GM12878 (cell line): ENCODE data around the gene HERC5. TPM values are rescaled to one million over a fixed set of nuclear protein-coding genes. Genes with fewer than 3 reads are reported as not detected.

Experiments
- ATAC-seq: fragments of 200-7000 bp; cut with Tn5 transposase; 3 replicates; pipeline ENCODE4 v1.9.1; 2020; ENCODE audit warnings: mild to moderate bottlenecking, moderate library complexity
- BruUV-seq: library from RNA; stranded (reverse); fragments of 400-500 nt; replicated peaks from 2 replicates; lab custom pipeline; 2021; lab: Mats Ljungman, UMichigan
- CTCF ChIA-PET: fragments of 300-600 bp; sonication (Branson Sonifier 250); formaldehyde crosslinking; extraction: SDS; loops from one replicate; lab custom pipeline; 2021; ENCODE audit warnings: inconsistent platforms; lab: Yijun Ruan, JAX
- POLR2A ChIA-PET: fragments of 350-600 bp; formaldehyde crosslinking; extraction: SDS; loops from one replicate; lab custom pipeline; 2021; ENCODE audit warnings: inconsistent platforms; lab: Charles Lee
- RAD21 ChIA-PET: fragments of 300-600 bp; sonication (Branson Sonifier 250); formaldehyde crosslinking; loops from one replicate; lab custom pipeline; 2023; ENCODE audit warnings: antibody characterized with exemption; ENCODE audit not compliant: unreplicated experiment; lab: Charles Lee
- SMC1A ChIA-PET: fragments of 300-600 bp; sonication (Branson Sonifier 250); formaldehyde crosslinking; loops from one replicate; lab custom pipeline; 2023; ENCODE audit not compliant: unreplicated experiment, uncharacterized antibody; lab: Charles Lee
- DNase-seq: peaks from one replicate; pipeline ENCODE4 v3.0.0-alpha.2; 2011; ENCODE audit warnings: low read depth, low spot score
- FAIRE-seq: peaks from 3 replicates; lab custom pipeline; 2011; peaks lifted over from hg19 to GRCh38; lab: Jason Lieb, UNC
- H2AFZ ChIP-seq: 2 replicates; pipeline ENCODE4 v1.6.0; 2011; ENCODE audit warnings: low read depth, low read length, control low read depth; ENCODE audit not compliant: control insufficient read depth
- H3K27ac ChIP-seq: 2 replicates; pipeline ENCODE4 v1.5.1; 2011; ENCODE audit warnings: control low read depth; ENCODE audit not compliant: control insufficient read depth, insufficient read depth
- H3K27me3 ChIP-seq, 2 experiments: replicated peaks in 1 of 2; 2 replicates each; pipeline versions ENCODE4 v1.6.0 to v1.6.1; 2011; ENCODE audit warnings: low read length in 1 of 2; ENCODE audit not compliant: control insufficient read depth in 2 of 2, insufficient read depth in 2 of 2
- H3K36me3 ChIP-seq, 2 experiments: 2 replicates each; pipeline ENCODE4 v1.5.1; 2011; ENCODE audit warnings: low read length in 1 of 2; ENCODE audit not compliant: control insufficient read depth in 2 of 2, insufficient read depth in 2 of 2
- H3K4me1 ChIP-seq: 2 replicates; pipeline ENCODE4 v1.6.1; 2011; ENCODE audit warnings: mild to moderate bottlenecking, low read length, moderate library complexity, mixed read lengths; ENCODE audit not compliant: control insufficient read depth, insufficient read depth
- H3K4me2 ChIP-seq: 2 replicates; pipeline ENCODE4 v1.6.0; 2011; ENCODE audit warnings: control low read depth; ENCODE audit not compliant: control insufficient read depth, insufficient read depth
- H3K4me3 ChIP-seq: fragments of 200-600 bp; sonication (generic); 2 replicates; pipeline ENCODE4 v1.5.1; 2016
- H3K79me2 ChIP-seq: 2 replicates; pipeline ENCODE4 v1.6.0; 2011; ENCODE audit warnings: low read length; ENCODE audit not compliant: control insufficient read depth, insufficient read depth
- H3K9ac ChIP-seq: 2 replicates; pipeline ENCODE4 v1.8.0; 2011; ENCODE audit warnings: low read length, control low read depth, mixed read lengths; ENCODE audit not compliant: control insufficient read depth, insufficient read depth
- H3K9me3 ChIP-seq: replicated peaks from 3 replicates; pipeline ENCODE4 v1.5.1; 2011; ENCODE audit warnings: mild to moderate bottlenecking, low read length; ENCODE audit not compliant: control insufficient read depth, insufficient read depth
- H4K20me1 ChIP-seq: 2 replicates; pipeline ENCODE4 v1.6.0; 2011; ENCODE audit not compliant: control insufficient read depth, insufficient read depth
- CHD2 ChIP-seq: IDR thresholded peaks from 2 replicates; pipeline ENCODE4 v1.6.1; 2011; ENCODE audit warnings: low read depth, low read length, improper control_type of control experiment, borderline replicate concordance
- CUX1 ChIP-seq: IDR thresholded peaks from 2 replicates; pipeline ENCODE4 v1.6.1; 2012; ENCODE audit warnings: improper control_type of control experiment, low read depth, low read length; ENCODE audit not compliant: insufficient replicate concordance
- ESRRA ChIP-seq: IDR thresholded peaks from 2 replicates; pipeline ENCODE4 v1.6.1; 2012; ENCODE audit warnings: mild to moderate bottlenecking, low read length, improper control_type of control experiment
- MLLT1 ChIP-seq: fragments of 450-650 bp; IDR thresholded peaks from 2 replicates; pipeline ENCODE4 v1.6.1; 2016; ENCODE audit warnings: mild to moderate bottlenecking
- REST ChIP-seq: IDR thresholded peaks from 2 replicates; pipeline ENCODE4 v1.6.1; 2012; ENCODE audit warnings: mild to moderate bottlenecking, low read depth, low read length
- ZBTB40 ChIP-seq: fragments of 450-650 bp; IDR thresholded peaks from 2 replicates; pipeline ENCODE4 v1.6.1; 2016; ENCODE audit warnings: mild to moderate bottlenecking, moderate library complexity, borderline replicate concordance
- WGBS: methylation state at CpG from one replicate; pipeline ENCODE4 v1.1.6; 2016; ENCODE audit warnings: low lambda C conversion rate; ENCODE audit not compliant: insufficient replicate concordance, insufficient coverage; ENCODE audit errors: missing lambda C conversion rate; 5-methylcytosine and 5-hydroxymethylcytosine counted together
- in situ Hi-C: fragments of 300-500 bp; cut with MboI; formaldehyde crosslinking; loops from 9 replicates; pipeline ENCODE4 v1.14.3; 2018; ENCODE audit warnings: mixed read lengths
- intact Hi-C: fragments of 100-400 bp; cut with micrococcal nuclease; formaldehyde crosslinking; loops from one replicate; pipeline ENCODE4 v1.14.2; 2022; ENCODE audit not compliant: unreplicated experiment
- polyA plus RNA-seq, 11 experiments: library from polyadenylated mRNA; depleted of rRNA in 4 of 11; unstranded in 6 of 11; stranded (reverse) in 5 of 11; fragments of >200 nt; fragmentation: Nextera tagmentation in 4 of 11; fragmentation: Illumina TruSeq in 1 of 11; extraction: Ambion mirVana in 4 of 11; extraction: Trizol in 1 of 11; gene quantifications; 1 replicate in 1 of 11; 2 replicates in 10 of 11; pipeline versions ENCODE4 v1.2.1 to v1.2.3, GENCODE V29; 2011 to 2016; ENCODE audit warnings: inconsistent platforms in 2 of 11, missing spikeins in 2 of 11, low read depth in 1 of 11
- total RNA-seq, 4 experiments: library from RNA; depleted of rRNA in 3 of 4; stranded (reverse); fragments of >200 nt in 3 of 4; fragmentation: Illumina TruSeq in 1 of 4; extraction: Trizol in 1 of 4; gene quantifications; 2 replicates each; pipeline versions ENCODE4 v1.2.1 to v1.2.3, GENCODE V29; 2013 to 2021

Gene HERC5
- total and polyA plus RNA-seq, 10 of the 15 experiments (the other 5 are each of a cell fraction or from before 2014, with no cell fraction given) = 12.5 to 60.7 (median 25.1) TPM

DNA sequence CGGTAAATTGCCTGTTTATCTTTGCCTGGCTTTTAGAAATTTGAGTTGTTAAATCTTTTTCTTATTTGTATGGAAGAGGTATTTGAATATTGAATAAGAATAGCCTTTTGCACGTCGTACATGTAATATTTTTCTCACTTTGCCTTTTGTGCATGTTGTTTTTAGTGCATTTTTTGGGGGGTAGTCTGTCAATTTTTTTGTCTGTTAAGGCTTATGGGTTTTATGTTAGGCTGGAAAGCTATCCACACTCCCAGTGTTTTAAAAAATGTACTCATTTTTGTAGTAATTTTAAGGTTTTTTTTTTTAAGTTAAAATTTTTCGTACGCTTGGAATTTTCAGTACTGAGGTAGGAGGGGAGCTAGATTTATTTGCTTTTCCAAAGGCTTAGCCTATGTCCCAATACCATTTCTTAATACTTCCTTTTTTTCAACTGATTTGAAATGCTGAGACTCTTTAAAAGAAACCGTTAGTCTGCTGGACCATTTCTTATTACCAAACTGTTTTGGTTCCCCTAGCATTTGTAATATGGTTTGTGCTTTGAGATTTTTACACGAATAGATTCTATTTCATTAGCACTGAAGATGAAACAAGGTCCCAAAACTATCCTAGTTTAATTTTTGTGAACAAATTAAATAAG is 1.3 kb downstream of the HERC5 start:
- BruUV-seq = no TSS peak
- Histone ChIP-seq H3K27ac (peak overlapping the region; percentile 97), H3K9me3 (no peaks in the 10 kb centered on the region; the same call in 2 of the 3 replicates), H3K27me3 (no peaks in the 10 kb centered on the region), H3K4me3 (peak overlapping the region; percentile 60), H3K36me3 (peaks cover 0 to 13% of the 10 kb centered on the region in 2 experiments; a peak in 1 of 4 replicates), H2AFZ (peak overlapping the region; percentile 95), H3K4me2 (peak overlapping the region; percentile 78), H3K9ac (peak overlapping the region; percentile 94), H3K4me1 (peaks cover 11% of the 10 kb centered on the region), H4K20me1 (no peaks in the 10 kb centered on the region), H3K79me2 (peaks cover 48% of the 10 kb centered on the region)
- SMC1A ChIA-PET = interaction anchor here (0.7 to 4.3 kb wide), 6 partner anchors 10 to 239 kb away, joined by 3 to 18 read pairs (median 4); partner anchors contain the start of gene HERC6
- ATAC-seq = no peak
- RAD21 ChIA-PET = interaction anchor here (1.1 to 4.4 kb wide), 6 partner anchors 12 to 436 kb away, joined by 3 to 32 read pairs (median 8); partner anchors contain the start of genes HERC6 and PYURF
- in situ Hi-C loops (no loop called here), intact Hi-C loops (no loop called here)
- POLR2A ChIA-PET = interaction anchor here (0.6 to 3.7 kb wide), 6 partner anchors 65 to 275 kb away, joined by 3 to 39 read pairs (median 10); partner anchors contain the start of genes HERC6, PPM1K and PYURF
- no peak for FAIRE-seq
- DNase-seq = no peak
- CTCF ChIA-PET = interaction anchor here (0.6 to 5.7 kb wide), 5 partner anchors 35 to 239 kb away, joined by 3 to 41 read pairs (median 4); partner anchors contain the start of gene HERC6
- 48% methylated on average over 7 of the region's 7 CpGs for WGBS
- TF ChIP-seq ESRRA = no peak
- TF ChIP-seq ZBTB40 = 0 out of 2 replicates have a peak, but pooled peaks have one; percentile 10
- peak; percentile 5; the same call in 1 of the 2 replicates for TF ChIP-seq MLLT1
- no peak for TF ChIP-seq CUX1
- no peak for TF ChIP-seq CHD2
- TF ChIP-seq REST = no peak
